ENCODE data around the gene CDH13.

GRCh38 chr16:83162791-83163190 is 536.0 kb downstream of the CDH13 start:
- TF ChIP-seq, protein P1, sequence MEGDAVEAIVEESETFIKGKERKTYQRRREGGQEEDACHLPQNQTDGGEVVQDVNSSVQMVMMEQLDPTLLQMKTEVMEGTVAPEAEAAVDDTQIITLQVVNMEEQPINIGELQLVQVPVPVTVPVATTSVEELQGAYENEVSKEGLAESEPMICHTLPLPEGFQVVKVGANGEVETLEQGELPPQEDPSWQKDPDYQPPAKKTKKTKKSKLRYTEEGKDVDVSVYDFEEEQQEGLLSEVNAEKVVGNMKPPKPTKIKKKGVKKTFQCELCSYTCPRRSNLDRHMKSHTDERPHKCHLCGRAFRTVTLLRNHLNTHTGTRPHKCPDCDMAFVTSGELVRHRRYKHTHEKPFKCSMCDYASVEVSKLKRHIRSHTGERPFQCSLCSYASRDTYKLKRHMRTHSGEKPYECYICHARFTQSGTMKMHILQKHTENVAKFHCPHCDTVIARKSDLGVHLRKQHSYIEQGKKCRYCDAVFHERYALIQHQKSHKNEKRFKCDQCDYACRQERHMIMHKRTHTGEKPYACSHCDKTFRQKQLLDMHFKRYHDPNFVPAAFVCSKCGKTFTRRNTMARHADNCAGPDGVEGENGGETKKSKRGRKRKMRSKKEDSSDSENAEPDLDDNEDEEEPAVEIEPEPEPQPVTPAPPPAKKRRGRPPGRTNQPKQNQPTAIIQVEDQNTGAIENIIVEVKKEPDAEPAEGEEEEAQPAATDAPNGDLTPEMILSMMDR (tag by site-specific recombination; IDR thresholded peaks at IDR 0.05): no peak
- no peak for TF ChIP-seq PRDM10 (tag by site-specific recombination; IDR thresholded peaks at IDR 0.05)
- TF ChIP-seq YY1 (tag by site-specific recombination; IDR thresholded peaks at IDR 0.05): no peak
- no peak for TF ChIP-seq ZNF354C (tag by site-specific recombination; IDR thresholded peaks at IDR 0.05; ENCODE audit: borderline replicate concordance, low read depth)
- TF ChIP-seq ZNF112 (tag by site-specific recombination; IDR thresholded peaks at IDR 0.05): no peak
- no peak for TF ChIP-seq ZFP37 (tag by site-specific recombination; IDR thresholded peaks at IDR 0.05)
- TF ChIP-seq ZNF175 (tag by site-specific recombination; IDR thresholded peaks at IDR 0.05): no peak
- no peak for TF ChIP-seq ZBTB20 (tag by site-specific recombination; IDR thresholded peaks at IDR 0.05)
- TF ChIP-seq ZBTB21 (tag by site-specific recombination; IDR thresholded peaks at IDR 0.05): no peak
- no peak for TF ChIP-seq ZNF221 (tag by site-specific recombination; IDR thresholded peaks at IDR 0.05; ENCODE audit: borderline replicate concordance)

Data from HEK293 (cell line).